Measurements from ENCODE around the gene TNFRSF14. TPM values are rescaled to one million over a fixed set of nuclear protein-coding genes. Genes with fewer than 3 reads are reported as not detected.
"Not testable (repeated sequence)": the region's sequence is repeated elsewhere in the genome, so short reads cannot be mapped to it uniquely, and the experiment has no call there.

Gene TNFRSF14
- total RNA-seq, 2 experiments from 2014 or later: 131 to 134 TPM

DNA sequence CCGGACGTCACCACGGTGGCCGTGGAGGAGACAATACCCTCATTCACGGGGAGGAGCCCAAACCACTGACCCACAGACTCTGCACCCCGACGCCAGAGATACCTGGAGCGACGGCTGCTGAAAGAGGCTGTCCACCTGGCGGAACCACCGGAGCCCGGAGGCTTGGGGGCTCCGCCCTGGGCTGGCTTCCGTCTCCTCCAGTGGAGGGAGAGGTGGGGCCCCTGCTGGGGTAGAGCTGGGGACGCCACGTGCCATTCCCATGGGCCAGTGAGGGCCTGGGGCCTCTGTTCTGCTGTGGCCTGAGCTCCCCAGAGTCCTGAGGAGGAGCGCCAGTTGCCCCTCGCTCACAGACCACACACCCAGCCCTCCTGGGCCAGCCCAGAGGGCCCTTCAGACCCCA is 7.0 kb downstream of the TNFRSF14 start:
- Mint-ChIP-seq H3K9me3 (no peaks in the 10 kb centered on the region), H3K36me3 (peaks cover 4% of the 10 kb centered on the region), H3K4me3 (no peak overlapping the region), H3K27ac (no peak overlapping the region), H3K4me1 (peaks cover 4% of the 10 kb centered on the region), H3K27me3 (no peaks in the 10 kb centered on the region)
- DNase-seq (no peak), ATAC-seq (ENCODE audit: low read depth) (no peak)
- POLR2A ChIA-PET: interaction anchor here (0.7 to 11.0 kb wide), 2 partner anchors 9 to 22 kb away, joined by 3 to 231 read pairs; partner anchors contain the start of gene PRXL2B

DNA sequence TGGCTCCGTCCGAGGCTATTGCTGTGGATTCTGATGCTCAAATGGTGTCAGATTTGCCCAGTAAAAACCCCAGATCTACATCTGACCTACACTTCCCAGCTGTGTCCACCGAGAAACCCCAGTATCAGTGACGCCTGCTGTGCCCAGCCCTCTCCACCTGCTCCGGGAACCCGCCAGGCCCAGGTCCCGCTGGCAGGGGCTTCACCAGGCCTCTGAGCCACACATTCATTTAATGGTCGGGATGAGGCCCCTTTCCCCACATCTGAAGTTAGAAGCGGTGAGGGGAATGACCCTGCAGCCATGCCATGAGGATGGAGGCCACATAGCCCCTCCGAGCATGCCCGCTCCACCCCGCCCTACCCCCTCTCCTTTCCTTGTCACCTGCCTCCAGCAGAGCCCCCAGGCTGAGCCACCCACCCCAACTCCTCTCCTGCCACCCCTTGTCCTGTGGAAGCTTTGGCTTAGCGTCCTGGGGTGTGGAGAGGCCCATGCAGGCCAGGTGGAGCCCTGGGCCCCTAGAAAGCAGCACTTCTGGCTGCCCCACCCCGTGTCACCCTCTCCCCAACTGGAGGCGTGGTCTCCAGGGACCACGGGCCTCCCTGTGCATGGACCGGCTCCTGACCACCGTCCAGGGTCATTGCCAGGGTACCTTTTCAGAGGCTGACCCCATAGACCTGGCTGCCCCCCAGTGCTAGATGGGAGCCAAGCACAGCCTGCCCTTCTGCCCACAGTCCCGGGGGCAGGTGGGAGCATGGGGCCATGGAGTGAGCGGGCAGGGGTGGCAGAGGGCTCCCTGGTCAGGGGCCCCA is 8.0 kb downstream of the TNFRSF14 start:
- Mint-ChIP-seq H3K27ac (peak overlapping the region; percentile 61), H3K4me3 (no peak overlapping the region), H3K27me3 (no peaks in the 10 kb centered on the region), H3K36me3 (peaks cover 2% of the 10 kb centered on the region), H3K9me3 (no peaks in the 10 kb centered on the region), H3K4me1 (peaks cover 3% of the 10 kb centered on the region)
- POLR2A ChIA-PET: interaction anchor here (1.9 to 11.0 kb wide), 2 partner anchors 8 to 21 kb away, joined by 9 to 231 read pairs; partner anchors contain the start of genes PRXL2B and TNFRSF14
- ATAC-seq (ENCODE audit: low read depth) (no peak), DNase-seq (no peak)

DNA sequence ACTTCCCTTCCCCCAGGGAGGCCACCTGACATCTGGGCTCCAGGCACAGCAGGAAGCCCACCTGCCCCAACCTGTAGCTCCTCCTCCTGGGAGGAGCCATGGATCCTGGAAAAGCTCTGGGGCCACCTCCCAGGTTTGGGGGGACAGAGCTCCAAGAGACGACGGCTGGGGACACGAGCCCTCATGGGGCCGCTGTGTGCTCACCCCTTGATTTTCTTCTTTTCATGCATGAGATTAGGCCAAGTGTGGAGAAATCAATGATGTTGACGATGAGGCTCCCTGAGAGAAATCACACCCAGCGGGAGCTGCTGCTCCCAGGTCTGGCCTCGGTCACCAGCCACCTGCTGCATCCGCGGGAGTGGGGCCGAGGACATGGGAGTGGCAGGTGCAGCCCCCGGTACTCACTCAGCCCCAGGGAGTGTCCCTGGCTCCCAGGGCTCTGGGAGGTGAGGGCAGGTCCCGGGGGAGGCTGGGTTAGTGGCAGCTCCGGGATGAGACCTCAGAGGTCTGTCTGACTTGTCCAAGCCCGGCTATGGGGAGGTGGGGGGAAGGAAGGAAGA is 8.7 kb downstream of the TNFRSF14 start:
- ATAC-seq (ENCODE audit: low read depth) (no peak), DNase-seq (no peak)
- Mint-ChIP-seq H3K27ac (no peak overlapping the region), H3K4me3 (no peak overlapping the region), H3K27me3 (no peaks in the 10 kb centered on the region), H3K9me3 (no peaks in the 10 kb centered on the region), H3K4me1 (peaks cover 3% of the 10 kb centered on the region), H3K36me3 (peaks cover 2% of the 10 kb centered on the region)
- POLR2A ChIA-PET: interaction anchor here (0.8 to 11.0 kb wide), 3 partner anchors 9 to 21 kb away, joined by 3 to 231 read pairs (median 9); partner anchors contain the start of genes PRXL2B and TNFRSF14

GRCh38 chr1:2566101-2567045 is 10.2 kb downstream of the TNFRSF14 start:
- no peak overlapping the region for H3K27ac Mint-ChIP-seq
- POLR2A ChIA-PET: interaction anchor here (0.7 to 1.9 kb wide), 2 partner anchors 10 to 377 kb away, joined by 4 to 9 read pairs; partner anchors contain the start of gene TNFRSF14
- no peak overlapping the region for H3K4me3 Mint-ChIP-seq
- H3K36me3 Mint-ChIP-seq: no peaks in the 10 kb centered on the region
- no peaks in the 10 kb centered on the region for H3K9me3 Mint-ChIP-seq
- DNase-seq: no peak
- peaks cover under 1% of the 10 kb centered on the region for H3K4me1 Mint-ChIP-seq
- no peaks in the 10 kb centered on the region for H3K27me3 Mint-ChIP-seq
- no peak for ATAC-seq (ENCODE audit: low read depth)

DNA sequence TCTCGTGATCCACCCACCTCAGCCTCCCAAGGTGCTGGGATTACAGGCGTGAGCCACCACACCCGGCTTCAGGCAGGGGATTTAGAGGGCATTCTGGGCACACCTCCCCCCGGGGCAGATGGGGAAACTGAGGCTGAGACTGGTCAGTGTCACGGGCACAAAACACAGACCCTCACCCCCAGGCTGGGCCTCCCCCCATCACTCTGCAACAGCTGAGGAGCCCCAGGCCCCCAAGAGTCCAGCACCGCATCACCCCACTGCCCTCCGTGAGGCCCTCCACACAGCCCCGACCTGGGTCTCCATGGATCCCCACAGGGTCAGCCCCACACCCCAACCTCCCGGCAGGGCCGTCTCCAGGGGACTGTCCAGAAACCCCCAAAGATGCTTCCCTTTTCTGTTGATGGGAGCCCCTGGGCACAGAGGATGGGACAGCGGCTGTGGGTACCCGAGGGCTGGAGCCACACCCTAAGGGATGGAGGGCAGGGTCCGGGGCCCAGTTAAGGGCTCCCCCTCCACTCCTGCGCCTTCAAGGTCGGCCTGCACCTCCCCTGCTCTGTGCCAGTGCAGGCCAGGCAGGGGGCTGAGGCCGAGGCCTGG is 11.0 kb downstream of the TNFRSF14 start:
- H3K9me3 Mint-ChIP-seq: no peaks in the 10 kb centered on the region
- H3K27ac Mint-ChIP-seq: no peak overlapping the region
- POLR2A ChIA-PET: no interaction called here
- H3K4me1 Mint-ChIP-seq: no peaks in the 10 kb centered on the region
- DNase-seq: no peak
- ATAC-seq (ENCODE audit: low read depth): no peak
- no peaks in the 10 kb centered on the region for H3K36me3 Mint-ChIP-seq
- no peaks in the 10 kb centered on the region for H3K27me3 Mint-ChIP-seq
- H3K4me3 Mint-ChIP-seq: no peak overlapping the region

DNA sequence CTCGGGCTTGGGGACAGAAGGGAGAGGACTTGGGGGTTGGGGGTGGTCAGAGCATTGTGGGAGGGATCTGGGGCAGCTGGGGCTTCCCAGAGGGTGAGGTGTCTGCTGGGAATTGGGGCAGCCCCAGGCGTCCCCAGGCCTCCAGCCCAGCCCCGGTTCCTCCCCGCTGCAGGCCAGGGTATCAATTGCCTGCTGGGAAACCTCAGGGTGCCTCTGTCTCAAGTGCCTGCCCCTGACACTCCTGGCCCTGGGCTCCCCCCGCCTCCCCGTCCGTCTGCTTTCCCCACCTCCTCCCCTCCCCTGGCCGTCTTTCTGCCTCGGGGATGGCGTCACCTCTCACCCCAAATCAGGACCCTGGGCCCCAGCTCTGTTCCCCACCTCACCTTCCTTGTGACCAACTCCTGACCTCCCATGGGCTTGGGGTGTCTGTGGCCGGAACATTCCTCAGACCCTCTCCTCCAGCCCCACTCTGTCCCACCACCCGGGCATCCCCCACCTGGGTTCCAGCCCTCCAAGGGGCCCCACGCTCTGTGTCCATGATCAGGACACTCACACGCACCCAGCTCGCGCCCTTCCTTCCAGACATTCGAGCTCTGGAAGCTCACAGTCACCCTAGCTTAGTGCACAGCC is 12.1 kb downstream of the TNFRSF14 start:
- not testable (repeated sequence) for H3K36me3 Mint-ChIP-seq; ATAC-seq (ENCODE audit: low read depth); H3K9me3 Mint-ChIP-seq; H3K27me3 Mint-ChIP-seq; H3K4me1 Mint-ChIP-seq; H3K4me3 Mint-ChIP-seq; H3K27ac Mint-ChIP-seq; DNase-seq
- POLR2A ChIA-PET: interaction anchor here (0.6 kb wide), 1 partner anchor 334 kb away, joined by 4 read pairs; no protein-coding TSS in a partner anchor

DNA sequence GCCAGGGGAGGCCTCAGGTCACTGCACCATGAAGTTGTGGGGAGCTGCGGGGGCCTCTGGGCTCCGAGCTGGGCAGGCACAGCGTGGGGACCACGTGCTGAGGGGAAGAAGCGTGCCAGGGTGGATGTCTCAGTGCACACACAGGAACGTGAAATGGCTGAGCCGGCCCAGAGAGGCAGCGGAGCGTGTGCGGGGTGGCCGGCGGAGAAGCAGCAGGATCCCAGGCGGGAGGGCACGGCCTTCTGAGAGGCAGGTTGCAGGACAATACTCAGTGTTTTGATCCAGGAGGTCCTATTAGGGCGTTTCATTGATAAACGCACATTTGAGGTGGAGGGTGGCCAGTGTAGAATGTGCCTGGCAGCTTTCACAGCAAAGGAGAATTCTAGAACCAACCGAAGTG is 12.9 kb downstream of the TNFRSF14 start:
- Mint-ChIP-seq H3K27ac (no peak overlapping the region), H3K4me1 (no peaks in the 10 kb centered on the region), H3K27me3 (no peaks in the 10 kb centered on the region), H3K9me3 (peaks cover 7% of the 10 kb centered on the region), H3K36me3 (peaks cover 9% of the 10 kb centered on the region), H3K4me3 (no peak overlapping the region)
- no peak for DNase-seq
- no peak for ATAC-seq (ENCODE audit: low read depth)
- POLR2A ChIA-PET: no interaction called here

- H3K4me3 Mint-ChIP-seq; H3K9me3 Mint-ChIP-seq; H3K4me1 Mint-ChIP-seq; H3K27me3 Mint-ChIP-seq; H3K27ac Mint-ChIP-seq; DNase-seq; H3K36me3 Mint-ChIP-seq; ATAC-seq (ENCODE audit: low read depth); POLR2A ChIA-PET: not testable (repeated sequence)
Measured at GRCh38 chr1:2569703-2570102, 13.5 kb downstream of the TNFRSF14 start.

GRCh38 chr1:2570332-2570731 is 14.2 kb downstream of the TNFRSF14 start:
- Mint-ChIP-seq H3K27ac (no peak overlapping the region), H3K4me1 (peaks cover 2% of the 10 kb centered on the region), H3K36me3 (peaks cover 9% of the 10 kb centered on the region), H3K9me3 (peaks cover 7% of the 10 kb centered on the region), H3K4me3 (no peak overlapping the region), H3K27me3 (no peaks in the 10 kb centered on the region)
- POLR2A ChIA-PET: interaction anchor here (1.2 to 2.6 kb wide), 2 partner anchors 14 to 15 kb away, joined by 8 read pairs; partner anchors contain the start of genes PRXL2B and TNFRSF14
- DNase-seq (no peak), ATAC-seq (ENCODE audit: low read depth) (no peak)

GRCh38 chr1:2571348-2571747 is 15.2 kb downstream of the TNFRSF14 start:
- DNase-seq: no peak
- Mint-ChIP-seq H3K9me3 (peaks cover 7% of the 10 kb centered on the region), H3K4me3 (no peak overlapping the region), H3K4me1 (peaks cover 8% of the 10 kb centered on the region), H3K27me3 (no peaks in the 10 kb centered on the region), H3K27ac (no peak overlapping the region), H3K36me3 (peaks cover 9% of the 10 kb centered on the region)
- no peak for ATAC-seq (ENCODE audit: low read depth)
- POLR2A ChIA-PET: interaction anchor here (1.2 to 2.6 kb wide), 3 partner anchors 12 to 15 kb away, joined by 5 to 8 read pairs (median 8); partner anchors contain the start of genes PRXL2B and TNFRSF14

GRCh38 chr1:2573250-2573920 is 17.2 kb downstream of the TNFRSF14 start:
- Mint-ChIP-seq H3K36me3 (peaks cover 9% of the 10 kb centered on the region), H3K27me3 (no peaks in the 10 kb centered on the region), H3K9me3 (peaks cover 7% of the 10 kb centered on the region), H3K4me1 (peaks cover 16% of the 10 kb centered on the region), H3K27ac (no peak overlapping the region), H3K4me3 (no peak overlapping the region)
- DNase-seq: no peak
- POLR2A ChIA-PET: interaction anchor here (0.7 to 1.3 kb wide), 3 partner anchors 12 to 16 kb away, joined by 3 to 4 read pairs (median 4); no protein-coding TSS in a partner anchor
- no peak for ATAC-seq (ENCODE audit: low read depth)

DNA sequence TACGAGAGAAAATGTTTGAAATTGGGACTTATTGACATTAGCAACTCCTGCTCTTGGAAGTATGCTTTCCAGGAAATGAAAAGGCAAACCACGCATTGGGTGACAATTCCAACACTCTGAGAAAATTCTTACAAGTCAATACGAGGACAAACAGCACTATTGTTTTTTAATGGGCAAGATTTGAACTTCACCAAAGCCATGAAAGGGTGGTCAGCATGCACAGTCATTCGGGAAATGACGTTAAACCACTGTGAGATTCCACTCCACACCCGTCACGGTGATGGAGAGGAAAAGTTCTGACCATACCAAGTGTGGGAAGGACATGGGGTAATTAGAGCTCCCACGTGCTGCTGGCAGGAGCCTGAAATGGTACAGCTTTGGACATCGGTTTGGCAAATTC is 18.2 kb downstream of the TNFRSF14 start:
- no peak overlapping the region for H3K27ac Mint-ChIP-seq
- POLR2A ChIA-PET: interaction anchor here (0.8 to 1.5 kb wide), 4 partner anchors 9 to 16 kb away, joined by 3 to 4 read pairs (median 3); no protein-coding TSS in a partner anchor

More for the DNA sequence above, 18.2 kb downstream of the TNFRSF14 start:
- peaks cover 23% of the 10 kb centered on the region for H3K4me1 Mint-ChIP-seq
- H3K27me3 Mint-ChIP-seq: no peaks in the 10 kb centered on the region
- H3K9me3 Mint-ChIP-seq: peaks cover 7% of the 10 kb centered on the region
- no peak overlapping the region for H3K4me3 Mint-ChIP-seq
- no peak for DNase-seq
- ATAC-seq (ENCODE audit: low read depth): no peak
- peaks cover 13% of the 10 kb centered on the region for H3K36me3 Mint-ChIP-seq

Measured in activated naive CD8-positive, alpha-beta T cell treated with anti-CD3 and anti-CD28 coated beads, Interleukin-2, amount 10 ng/mL, durations not matched to agents 7 days and 5 days (primary cell).